Measurements from ENCODE around the gene PPT1. TPM values are rescaled to one million over a fixed set of nuclear protein-coding genes. Genes with fewer than 3 reads are reported as not detected.

Gene PPT1
- 10 to 100 TPM; 67.0 to 82.9 TPM for total RNA-seq
- 112 TPM for polyA plus RNA-seq (ENCODE audit: insufficient read depth, low read depth, low replicate concordance)
- long read RNA-seq, donor 1, full-length matches to known transcripts = 28 of 59 reads
- long read RNA-seq, donor 1, partial matches to known transcripts = 31 of 59 reads
- long read RNA-seq, donor 1, other reads (novel, unspliced or antisense) = 0 of 59 reads
- long read RNA-seq, donor 2, full-length matches to known transcripts = 47 of 47 reads
- long read RNA-seq, donor 2, partial matches to known transcripts = 0 of 47 reads
- long read RNA-seq, donor 2, other reads (novel, unspliced or antisense) = 0 of 47 reads

DNA sequence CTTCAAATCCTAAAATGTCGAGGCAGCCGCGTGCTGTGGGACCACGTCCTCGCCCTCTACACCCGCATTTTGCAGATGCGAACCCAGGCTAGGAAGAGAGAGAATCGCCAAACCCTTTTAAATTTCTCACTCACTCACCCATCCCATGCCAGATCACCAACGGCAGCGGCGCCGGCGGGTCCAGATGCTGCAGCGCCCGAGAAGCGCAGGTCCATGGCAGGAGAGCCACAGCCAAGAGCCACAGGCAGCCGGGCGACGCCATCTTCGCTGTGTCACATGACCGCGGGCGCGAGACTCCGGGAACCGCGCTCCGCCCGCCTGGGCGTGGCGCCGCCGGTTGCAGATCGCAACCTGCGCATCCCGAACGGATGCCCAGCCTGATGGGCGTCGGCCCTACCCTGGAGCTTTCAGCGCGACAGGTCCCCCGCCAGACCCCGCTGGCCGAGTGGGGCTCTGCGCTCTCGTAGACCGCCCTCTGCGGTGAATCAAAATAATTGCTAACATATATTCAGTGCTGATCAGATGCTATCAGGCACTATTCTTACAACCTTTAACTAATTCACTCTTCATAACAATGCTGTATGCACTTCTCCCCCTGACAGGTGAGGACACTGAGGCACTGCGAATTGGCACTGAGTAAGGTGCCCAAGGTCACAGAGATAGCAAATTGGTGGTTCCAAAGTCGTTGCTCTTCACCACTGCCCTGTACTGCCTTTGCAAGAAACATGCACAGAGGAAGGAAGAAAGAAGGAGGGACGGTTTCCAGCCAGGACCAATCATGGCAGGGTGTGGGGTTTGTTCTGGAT, at the start of gene PPT1:
TSS of gene PPT1 (minus strand) at position 276 of the 806 bp plus-strand sequence. CDS start at position 262, 14 bp downstream.
- H3K9me3 ChIP-seq = no peaks in the 10 kb centered on the region
- no peak for TF ChIP-seq POLR2A (IDR thresholded peaks at IDR 0.05)
- TF ChIP-seq, protein P1, sequence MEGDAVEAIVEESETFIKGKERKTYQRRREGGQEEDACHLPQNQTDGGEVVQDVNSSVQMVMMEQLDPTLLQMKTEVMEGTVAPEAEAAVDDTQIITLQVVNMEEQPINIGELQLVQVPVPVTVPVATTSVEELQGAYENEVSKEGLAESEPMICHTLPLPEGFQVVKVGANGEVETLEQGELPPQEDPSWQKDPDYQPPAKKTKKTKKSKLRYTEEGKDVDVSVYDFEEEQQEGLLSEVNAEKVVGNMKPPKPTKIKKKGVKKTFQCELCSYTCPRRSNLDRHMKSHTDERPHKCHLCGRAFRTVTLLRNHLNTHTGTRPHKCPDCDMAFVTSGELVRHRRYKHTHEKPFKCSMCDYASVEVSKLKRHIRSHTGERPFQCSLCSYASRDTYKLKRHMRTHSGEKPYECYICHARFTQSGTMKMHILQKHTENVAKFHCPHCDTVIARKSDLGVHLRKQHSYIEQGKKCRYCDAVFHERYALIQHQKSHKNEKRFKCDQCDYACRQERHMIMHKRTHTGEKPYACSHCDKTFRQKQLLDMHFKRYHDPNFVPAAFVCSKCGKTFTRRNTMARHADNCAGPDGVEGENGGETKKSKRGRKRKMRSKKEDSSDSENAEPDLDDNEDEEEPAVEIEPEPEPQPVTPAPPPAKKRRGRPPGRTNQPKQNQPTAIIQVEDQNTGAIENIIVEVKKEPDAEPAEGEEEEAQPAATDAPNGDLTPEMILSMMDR (IDR thresholded peaks at IDR 0.05) = no peak
- intact Hi-C loops (cut with DNase I; ENCODE audit: low total_unique reads) = no loop called here
- no peaks in the 10 kb centered on the region for H3K27me3 ChIP-seq
- 0% methylated on average over 20 to 37 of the region's 51 CpGs for WGBS, 2 donors
- no peaks in the 10 kb centered on the region for H3K4me1 ChIP-seq
- peak within 1 kb of the TSS; percentile 63 to 80 for H3K4me3 ChIP-seq
- peak within 1 kb of the TSS; percentile 62 to 68 for H3K27ac ChIP-seq
- H3K36me3 ChIP-seq (ENCODE audit: low read depth, missing control alignments) = no peaks in the 10 kb centered on the region
- DNase-seq = peak; percentile 88

- WGBS, 2 donors = 25 to 33% methylated on average over 7 of the region's 7 CpGs
- H3K27me3 ChIP-seq = no peaks in the 10 kb centered on the region
- DNase-seq = peak; percentile 77
- H3K36me3 ChIP-seq (ENCODE audit: low read depth, missing control alignments) = no peaks in the 10 kb centered on the region
- no peak overlapping the region for H3K27ac ChIP-seq
- H3K4me3 ChIP-seq = no peak overlapping the region
- no peaks in the 10 kb centered on the region for H3K4me1 ChIP-seq
- TF ChIP-seq, protein P1 (IDR thresholded peaks at IDR 0.05) = peak; percentile 52 to 66 (median 63)
- TF ChIP-seq POLR2A (IDR thresholded peaks at IDR 0.05) = no peak
- no peaks in the 10 kb centered on the region for H3K9me3 ChIP-seq
- intact Hi-C loops (cut with DNase I; ENCODE audit: low total_unique reads) = loop anchor here (10.0 kb wide), 1 partner anchor 171 kb away; the partner anchor contains the start of gene COL9A2
Measured at GRCh38 chr1:40143891-40144575, 47.0 kb upstream of the PPT1 start.

DNA sequence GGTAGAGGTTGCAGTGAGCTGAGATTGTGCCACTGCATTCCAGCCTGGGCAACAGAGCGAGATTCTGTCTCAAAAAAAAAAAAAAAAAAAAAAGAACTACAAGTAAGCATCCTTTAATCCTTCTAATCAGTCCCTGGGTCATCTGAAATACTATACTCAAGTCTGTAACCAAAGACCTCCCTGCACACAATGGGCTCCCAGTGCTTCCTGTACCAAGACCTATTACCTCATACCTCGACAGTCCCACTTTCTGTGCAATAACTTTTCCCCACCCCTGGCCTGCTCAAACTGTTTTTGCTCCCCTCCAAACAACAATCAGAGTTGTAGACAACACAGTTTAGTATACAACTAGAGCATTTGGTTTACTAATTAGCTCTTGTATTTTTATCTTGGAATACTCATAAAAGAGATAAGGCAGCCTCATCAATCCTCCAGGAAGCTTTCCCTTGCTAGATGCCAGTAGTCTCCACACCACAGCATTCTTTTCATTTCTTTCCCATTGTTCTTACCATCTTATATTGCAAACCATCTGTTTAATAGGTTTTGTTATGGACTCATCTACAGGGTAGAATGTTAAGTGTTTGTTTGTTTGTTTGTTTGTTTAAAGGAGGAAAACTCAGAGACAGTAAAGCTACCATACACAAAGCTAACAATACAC, 45.0 kb upstream of the PPT1 start:
- TF ChIP-seq, protein P1 (IDR thresholded peaks at IDR 0.05) = no peak
- no peak for TF ChIP-seq POLR2A (IDR thresholded peaks at IDR 0.05)
- WGBS, 2 donors = 63 to 67% methylated on average over 2 of the region's 2 CpGs
- DNase-seq = no peak
- no peaks in the 10 kb centered on the region for H3K9me3 ChIP-seq
- no peak overlapping the region for H3K4me3 ChIP-seq
- no peaks in the 10 kb centered on the region for H3K27me3 ChIP-seq
- no peaks in the 10 kb centered on the region for H3K4me1 ChIP-seq
- no peaks in the 10 kb centered on the region for H3K36me3 ChIP-seq (ENCODE audit: low read depth, missing control alignments)
- intact Hi-C loops (cut with DNase I; ENCODE audit: low total_unique reads) = loop anchor here (10.0 kb wide), 1 partner anchor 173 kb away; the partner anchor contains the start of gene COL9A2
- no peak overlapping the region for H3K27ac ChIP-seq

DNA sequence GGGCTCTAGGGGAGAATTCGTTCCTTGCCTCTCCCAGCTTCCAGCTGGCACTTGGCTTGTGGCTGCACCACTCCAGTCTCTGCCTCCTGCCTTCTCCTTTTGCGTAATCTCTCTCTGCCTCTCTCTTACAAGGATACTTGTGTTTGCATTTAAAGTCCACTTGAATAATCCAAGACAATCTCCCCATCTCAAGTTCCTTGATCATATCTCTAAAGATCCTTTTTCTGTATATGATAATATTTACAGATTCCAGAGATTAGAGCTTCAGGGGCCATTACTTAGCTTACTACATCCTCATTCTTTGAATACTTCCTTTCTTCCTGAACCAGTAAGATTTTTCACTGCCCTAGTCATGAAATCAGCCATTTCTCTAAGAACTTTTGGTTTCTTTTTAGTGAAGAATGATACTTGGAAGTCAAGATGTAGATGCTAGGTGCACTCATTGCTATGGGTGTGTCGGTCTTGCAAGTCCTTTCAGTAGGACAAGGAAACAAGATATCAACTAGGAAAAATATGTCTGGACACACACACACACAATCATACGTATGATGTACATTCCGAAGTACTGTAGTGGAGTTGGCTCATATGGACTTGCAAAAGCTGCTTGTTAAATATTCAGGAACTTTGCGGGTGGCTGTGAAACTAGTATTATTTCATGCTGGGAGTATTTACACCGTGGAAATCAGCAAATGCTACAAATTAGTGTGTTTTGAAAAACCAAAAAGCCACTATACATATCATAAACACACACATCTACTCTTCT, 43.3 kb upstream of the PPT1 start:
- no peak overlapping the region for H3K4me3 ChIP-seq
- TF ChIP-seq POLR2A (IDR thresholded peaks at IDR 0.05) = no peak
- TF ChIP-seq, protein P1 (IDR thresholded peaks at IDR 0.05) = no peak
- no peak for DNase-seq
- H3K9me3 ChIP-seq = no peaks in the 10 kb centered on the region
- intact Hi-C loops (cut with DNase I; ENCODE audit: low total_unique reads) = loop anchor here (10.0 kb wide), 1 partner anchor 174 kb away; the partner anchor contains the start of gene COL9A2
- H3K4me1 ChIP-seq = no peaks in the 10 kb centered on the region
- no peak overlapping the region for H3K27ac ChIP-seq
- no peaks in the 10 kb centered on the region for H3K36me3 ChIP-seq (ENCODE audit: low read depth, missing control alignments)
- H3K27me3 ChIP-seq = no peaks in the 10 kb centered on the region
- 83 to 89% methylated on average over 7 of the region's 7 CpGs for WGBS, 2 donors

Measured in testis (tissue), 5 donors.